Brain microvascular endothelial cell (primary cell): ENCODE measurements around the gene FBRSL1.
A peak's percentile ranks its signal among the peaks of the same experiment; 100 is the strongest.

ENCODE experiments used
- DNase-seq: peaks from one replicate; pipeline ENCODE4 v3.0.0-alpha.2; 2020
- H3K27ac ChIP-seq: fragments of 250-450 bp; sonication (Bioruptor Pico); 2 replicates; pipeline ENCODE4 v1.5.1; 2020; ENCODE audit warnings: mild to moderate bottlenecking, moderate library complexity
- H3K27me3 ChIP-seq: fragments of 250-450 bp; sonication (Bioruptor Pico); replicated peaks from 2 replicates; pipeline ENCODE4 v1.5.1; 2020; ENCODE audit warnings: mild to moderate bottlenecking
- H3K36me3 ChIP-seq: fragments of 250-450 bp; sonication (Bioruptor Pico); replicated peaks from 2 replicates; pipeline ENCODE4 v1.5.1; 2020; ENCODE audit warnings: mild to moderate bottlenecking
- H3K4me3 ChIP-seq: 2 replicates; pipeline ENCODE4 v1.5.1; 2011; ENCODE audit warnings: low read depth, mild to moderate bottlenecking, control low read depth, low read length, moderate library complexity
- in situ Hi-C: cut with HindIII; loops from 2 replicates; pipeline ENCODE4 v1.10.0; 2017; ENCODE audit warnings: low sequenced_read_pairs, low pct_ligation_motif_present
- TF ChIP-seq, protein P1 (sequence below): IDR thresholded peaks from 2 replicates; pipeline ENCODE4 v1.5.1; 2011; ENCODE audit warnings: low read depth, mild to moderate bottlenecking, moderate library complexity, low read length, control low read depth, inconsistent platforms; ENCODE audit errors: missing control alignments

The FBRSL1 gene

DNA sequence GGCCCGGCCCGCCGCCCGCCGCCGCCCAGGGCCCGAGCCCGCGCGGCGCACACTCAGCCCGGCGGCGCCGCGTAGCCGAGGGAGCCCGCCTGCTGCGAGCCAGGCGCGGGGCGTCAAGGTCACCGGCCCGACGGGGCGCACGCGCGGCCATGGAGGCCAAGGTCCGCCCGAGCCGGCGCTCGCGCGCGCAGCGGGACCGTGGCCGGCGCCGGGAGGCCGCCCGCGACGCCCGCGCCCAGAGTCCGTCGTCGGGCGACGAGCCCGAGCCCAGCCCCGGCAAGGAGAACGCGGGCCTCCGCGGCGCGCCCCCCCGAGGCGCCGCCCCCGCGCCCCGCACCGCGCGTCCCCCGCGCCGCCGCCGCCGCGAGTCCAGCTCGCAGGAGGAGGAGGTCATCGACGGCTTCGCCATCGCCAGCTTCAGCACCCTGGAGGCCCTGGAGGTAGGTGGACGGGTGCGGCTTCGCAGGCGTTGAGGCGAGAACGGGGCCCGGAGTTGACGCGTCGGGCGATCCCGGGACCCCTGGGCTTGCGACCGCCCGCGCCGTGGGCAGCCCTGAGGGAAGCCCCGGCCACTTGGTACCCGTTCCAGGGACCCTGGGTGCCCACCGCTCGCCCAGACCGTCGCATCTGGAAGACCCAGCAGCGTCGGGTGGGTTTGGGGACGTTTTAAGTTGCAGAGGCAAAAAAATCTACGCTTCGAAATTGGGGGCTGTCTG is 629 bp downstream of the FBRSL1 start:
- TF ChIP-seq, protein P1, sequence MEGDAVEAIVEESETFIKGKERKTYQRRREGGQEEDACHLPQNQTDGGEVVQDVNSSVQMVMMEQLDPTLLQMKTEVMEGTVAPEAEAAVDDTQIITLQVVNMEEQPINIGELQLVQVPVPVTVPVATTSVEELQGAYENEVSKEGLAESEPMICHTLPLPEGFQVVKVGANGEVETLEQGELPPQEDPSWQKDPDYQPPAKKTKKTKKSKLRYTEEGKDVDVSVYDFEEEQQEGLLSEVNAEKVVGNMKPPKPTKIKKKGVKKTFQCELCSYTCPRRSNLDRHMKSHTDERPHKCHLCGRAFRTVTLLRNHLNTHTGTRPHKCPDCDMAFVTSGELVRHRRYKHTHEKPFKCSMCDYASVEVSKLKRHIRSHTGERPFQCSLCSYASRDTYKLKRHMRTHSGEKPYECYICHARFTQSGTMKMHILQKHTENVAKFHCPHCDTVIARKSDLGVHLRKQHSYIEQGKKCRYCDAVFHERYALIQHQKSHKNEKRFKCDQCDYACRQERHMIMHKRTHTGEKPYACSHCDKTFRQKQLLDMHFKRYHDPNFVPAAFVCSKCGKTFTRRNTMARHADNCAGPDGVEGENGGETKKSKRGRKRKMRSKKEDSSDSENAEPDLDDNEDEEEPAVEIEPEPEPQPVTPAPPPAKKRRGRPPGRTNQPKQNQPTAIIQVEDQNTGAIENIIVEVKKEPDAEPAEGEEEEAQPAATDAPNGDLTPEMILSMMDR = no peak

DNA sequence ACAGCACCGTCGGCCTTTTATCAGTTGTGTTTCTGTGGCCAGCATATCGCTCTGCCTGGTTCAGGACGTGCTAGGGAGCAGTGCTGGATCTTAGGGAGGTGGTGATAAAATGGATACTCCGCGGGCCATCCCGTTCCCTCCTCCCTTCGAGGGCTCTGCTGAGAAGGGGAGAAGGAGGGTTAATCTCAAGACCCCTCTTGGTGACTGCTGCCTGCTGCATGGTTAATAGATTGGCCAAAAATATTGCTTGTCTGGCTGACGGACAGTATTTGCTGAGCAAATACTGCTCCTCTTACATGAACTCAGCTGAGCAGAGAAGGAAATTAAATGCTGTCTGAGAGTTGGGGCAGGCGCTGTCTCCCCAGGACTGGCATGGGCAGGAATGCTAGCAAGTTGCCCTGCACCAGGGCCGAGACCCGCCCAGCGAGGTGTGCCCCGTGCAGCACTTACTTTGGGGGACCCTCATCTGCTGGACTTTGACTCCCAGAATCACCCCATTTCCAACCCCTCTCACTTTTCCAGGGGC is 1.2 kb downstream of the FBRSL1 start:
- TF ChIP-seq, protein P1 = no peak
- Histone ChIP-seq H3K27me3 (no peaks in the 10 kb centered on the region), H3K36me3 (no peaks in the 10 kb centered on the region), H3K27ac (no peak overlapping the region), H3K4me3 (peak overlapping the region; percentile 66)
- no peak for DNase-seq
- in situ Hi-C loops = no loop called here

More for the DNA sequence above, 629 bp downstream of the FBRSL1 start:
- H3K4me3 ChIP-seq = peak overlapping the region; percentile 66
- DNase-seq = no peak
- no peaks in the 10 kb centered on the region for H3K36me3 ChIP-seq
- H3K27me3 ChIP-seq = no peaks in the 10 kb centered on the region
- in situ Hi-C loops = no loop called here
- no peak overlapping the region for H3K27ac ChIP-seq

GRCh38 chr12:132491761-132492378 is 1.9 kb downstream of the FBRSL1 start:
- H3K36me3 ChIP-seq = no peaks in the 10 kb centered on the region
- no peak overlapping the region for H3K27ac ChIP-seq
- no peak for DNase-seq
- H3K27me3 ChIP-seq = no peaks in the 10 kb centered on the region
- in situ Hi-C loops = no loop called here
- H3K4me3 ChIP-seq = peak overlapping the region; percentile 66
- TF ChIP-seq, protein P1 = no peak

DNA sequence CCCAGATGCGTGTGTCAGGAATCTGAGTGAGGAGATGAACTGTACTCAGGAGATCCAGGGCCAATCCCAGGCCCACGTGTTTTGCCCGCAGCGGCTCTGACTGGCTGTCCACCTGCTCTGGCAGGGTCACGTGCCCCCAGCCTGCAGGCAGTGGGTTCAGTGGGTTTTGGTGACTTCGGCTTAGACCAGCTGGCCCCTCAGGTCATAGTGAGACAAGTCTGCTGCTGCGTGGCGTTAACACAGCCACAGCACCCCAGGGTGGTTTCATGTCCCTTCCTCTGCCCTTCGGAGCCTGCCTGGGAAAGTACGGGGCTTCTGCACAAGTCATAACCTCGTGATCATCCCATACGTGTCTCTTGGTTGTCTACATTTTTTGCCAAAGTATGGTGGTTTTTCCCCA is 2.6 kb downstream of the FBRSL1 start:
- Histone ChIP-seq H3K36me3 (no peaks in the 10 kb centered on the region), H3K4me3 (no peak overlapping the region), H3K27me3 (no peaks in the 10 kb centered on the region), H3K27ac (no peak overlapping the region)
- in situ Hi-C loops = no loop called here
- TF ChIP-seq, protein P1 = no peak
- DNase-seq = no peak

GRCh38 chr12:132492951-132493350 is 3.0 kb downstream of the FBRSL1 start:
- in situ Hi-C loops = no loop called here
- TF ChIP-seq, protein P1 = no peak
- Histone ChIP-seq H3K4me3 (no peak overlapping the region), H3K36me3 (no peaks in the 10 kb centered on the region), H3K27ac (no peak overlapping the region), H3K27me3 (no peaks in the 10 kb centered on the region)
- DNase-seq = no peak
